GM12878 (cell line): Measurements from ENCODE around the gene CHRNA5. TPM values are rescaled to one million over a fixed set of nuclear protein-coding genes. Genes with fewer than 3 reads are reported as not detected.

ENCODE experiments used
- ATAC-seq: fragments of 200-7000 bp; cut with Tn5 transposase; 3 replicates; pipeline ENCODE4 v1.9.1; 2020; ENCODE audit warnings: mild to moderate bottlenecking, moderate library complexity
- BruUV-seq: library from RNA; stranded (reverse); fragments of 400-500 nt; replicated peaks from 2 replicates; lab custom pipeline; 2021; lab: Mats Ljungman, UMichigan
- CTCF ChIA-PET: fragments of 300-600 bp; sonication (Branson Sonifier 250); formaldehyde crosslinking; extraction: SDS; loops from one replicate; lab custom pipeline; 2021; ENCODE audit warnings: inconsistent platforms; lab: Yijun Ruan, JAX
- POLR2A ChIA-PET: fragments of 350-600 bp; formaldehyde crosslinking; extraction: SDS; loops from one replicate; lab custom pipeline; 2021; ENCODE audit warnings: inconsistent platforms; lab: Charles Lee
- RAD21 ChIA-PET: fragments of 300-600 bp; sonication (Branson Sonifier 250); formaldehyde crosslinking; loops from one replicate; lab custom pipeline; 2023; ENCODE audit warnings: antibody characterized with exemption; ENCODE audit not compliant: unreplicated experiment; lab: Charles Lee
- SMC1A ChIA-PET: fragments of 300-600 bp; sonication (Branson Sonifier 250); formaldehyde crosslinking; loops from one replicate; lab custom pipeline; 2023; ENCODE audit not compliant: unreplicated experiment, uncharacterized antibody; lab: Charles Lee
- DNase-seq: peaks from one replicate; pipeline ENCODE4 v3.0.0-alpha.2; 2011; ENCODE audit warnings: low read depth, low spot score
- FAIRE-seq: peaks from 3 replicates; lab custom pipeline; 2011; peaks lifted over from hg19 to GRCh38; lab: Jason Lieb, UNC
- H2AFZ ChIP-seq: 2 replicates; pipeline ENCODE4 v1.6.0; 2011; ENCODE audit warnings: low read depth, low read length, control low read depth; ENCODE audit not compliant: control insufficient read depth
- H3K27ac ChIP-seq: 2 replicates; pipeline ENCODE4 v1.5.1; 2011; ENCODE audit warnings: control low read depth; ENCODE audit not compliant: control insufficient read depth, insufficient read depth
- H3K27me3 ChIP-seq, 2 experiments: replicated peaks in 1 of 2; 2 replicates each; pipeline versions ENCODE4 v1.6.0 to v1.6.1; 2011; ENCODE audit warnings: low read length in 1 of 2; ENCODE audit not compliant: control insufficient read depth in 2 of 2, insufficient read depth in 2 of 2
- H3K36me3 ChIP-seq, 2 experiments: 2 replicates each; pipeline ENCODE4 v1.5.1; 2011; ENCODE audit warnings: low read length in 1 of 2; ENCODE audit not compliant: control insufficient read depth in 2 of 2, insufficient read depth in 2 of 2
- H3K4me1 ChIP-seq: 2 replicates; pipeline ENCODE4 v1.6.1; 2011; ENCODE audit warnings: mild to moderate bottlenecking, low read length, moderate library complexity, mixed read lengths; ENCODE audit not compliant: control insufficient read depth, insufficient read depth
- H3K4me2 ChIP-seq: 2 replicates; pipeline ENCODE4 v1.6.0; 2011; ENCODE audit warnings: control low read depth; ENCODE audit not compliant: control insufficient read depth, insufficient read depth
- H3K4me3 ChIP-seq: fragments of 200-600 bp; sonication (generic); 2 replicates; pipeline ENCODE4 v1.5.1; 2016
- H3K79me2 ChIP-seq: 2 replicates; pipeline ENCODE4 v1.6.0; 2011; ENCODE audit warnings: low read length; ENCODE audit not compliant: control insufficient read depth, insufficient read depth
- H3K9ac ChIP-seq: 2 replicates; pipeline ENCODE4 v1.8.0; 2011; ENCODE audit warnings: low read length, control low read depth, mixed read lengths; ENCODE audit not compliant: control insufficient read depth, insufficient read depth
- H3K9me3 ChIP-seq: replicated peaks from 3 replicates; pipeline ENCODE4 v1.5.1; 2011; ENCODE audit warnings: mild to moderate bottlenecking, low read length; ENCODE audit not compliant: control insufficient read depth, insufficient read depth
- H4K20me1 ChIP-seq: 2 replicates; pipeline ENCODE4 v1.6.0; 2011; ENCODE audit not compliant: control insufficient read depth, insufficient read depth
- CBFB ChIP-seq: IDR thresholded peaks from 2 replicates; pipeline ENCODE4 v1.6.1; 2016; ENCODE audit warnings: antibody characterized with exemption, low read depth
- CBX5 ChIP-seq: sonication (generic); IDR thresholded peaks from 2 replicates; pipeline ENCODE4 v1.6.1; 2016; ENCODE audit warnings: low read depth, moderate library complexity, mild to moderate bottlenecking, inconsistent platforms
- EGR1 ChIP-seq, 2 experiments: IDR thresholded peaks; 1 replicate in 1 of 2; 2 replicates in 1 of 2; pipeline ENCODE4 v1.6.1; 2011 to 2012; ENCODE audit warnings: low read depth in 2 of 2, low read length in 2 of 2, borderline replicate concordance in 1 of 2, mild to moderate bottlenecking in 1 of 2, moderate library complexity in 1 of 2
- HCFC1 ChIP-seq: fragments of 150-350 bp; IDR thresholded peaks from 2 replicates; pipeline ENCODE4 v1.6.1; 2014; ENCODE audit warnings: low read length
- LARP7 ChIP-seq: fragments of 450-650 bp; IDR thresholded peaks from 2 replicates; pipeline ENCODE4 v1.6.1; 2017; ENCODE audit warnings: mild to moderate bottlenecking
- MAX ChIP-seq: IDR thresholded peaks from 2 replicates; pipeline ENCODE4 v1.6.1; 2012; ENCODE audit warnings: low read depth, low read length, improper control_type of control experiment
- MTA3 ChIP-seq: IDR thresholded peaks from 2 replicates; pipeline ENCODE4 v1.6.1; 2012; ENCODE audit warnings: low read length, inconsistent platforms, borderline replicate concordance
- NR2C2 ChIP-seq: IDR thresholded peaks from 2 replicates; pipeline ENCODE4 v1.6.1; 2011; ENCODE audit warnings: borderline replicate concordance, low read depth; ENCODE audit not compliant: control insufficient read depth, insufficient read length
- PRDM15 ChIP-seq: fragments of 450-650 bp; formaldehyde crosslinking; IDR thresholded peaks from 2 replicates; pipeline ENCODE4 v1.4.0; 2020; ENCODE audit warnings: mild to moderate bottlenecking, moderate library complexity
- RAD51 ChIP-seq: fragments of 450-650 bp; IDR thresholded peaks from 2 replicates; pipeline ENCODE4 v1.6.1; 2016; ENCODE audit warnings: moderate library complexity, mild to moderate bottlenecking, inconsistent platforms
- RELA ChIP-seq: fragments of 450-650 bp; IDR thresholded peaks from 2 replicates; pipeline ENCODE4 v1.8.0; 2014; ENCODE audit warnings: borderline replicate concordance; ENCODE audit not compliant: partially characterized antibody
- SUZ12 ChIP-seq: fragments of 200-600 bp; sonication (generic); IDR thresholded peaks from one replicate; pipeline ENCODE4 v1.6.1; 2018; ENCODE audit warnings: antibody characterized with exemption, mild to moderate bottlenecking; ENCODE audit not compliant: unreplicated experiment
- USF1 ChIP-seq: IDR thresholded peaks from 2 replicates; pipeline ENCODE4 v1.6.1; 2011; ENCODE audit warnings: borderline replicate concordance, low read depth, mild to moderate bottlenecking, moderate library complexity, mixed read lengths, low read length; ENCODE audit not compliant: insufficient read depth; ENCODE audit errors: extremely low read length
- WRNIP1 ChIP-seq: IDR thresholded peaks from 2 replicates; pipeline ENCODE4 v1.6.1; 2011; ENCODE audit warnings: low read depth, low read length, improper control_type of control experiment, borderline replicate concordance
- WGBS: methylation state at CpG from one replicate; pipeline ENCODE4 v1.1.6; 2016; ENCODE audit warnings: low lambda C conversion rate; ENCODE audit not compliant: insufficient replicate concordance, insufficient coverage; ENCODE audit errors: missing lambda C conversion rate; 5-methylcytosine and 5-hydroxymethylcytosine counted together
- in situ Hi-C: fragments of 300-500 bp; cut with MboI; formaldehyde crosslinking; loops from 9 replicates; pipeline ENCODE4 v1.14.3; 2018; ENCODE audit warnings: mixed read lengths
- intact Hi-C: fragments of 100-400 bp; cut with micrococcal nuclease; formaldehyde crosslinking; loops from one replicate; pipeline ENCODE4 v1.14.2; 2022; ENCODE audit not compliant: unreplicated experiment
- polyA plus RNA-seq, 11 experiments: library from polyadenylated mRNA; depleted of rRNA in 4 of 11; unstranded in 6 of 11; stranded (reverse) in 5 of 11; fragments of >200 nt; fragmentation: Nextera tagmentation in 4 of 11; fragmentation: Illumina TruSeq in 1 of 11; extraction: Ambion mirVana in 4 of 11; extraction: Trizol in 1 of 11; gene quantifications; 1 replicate in 1 of 11; 2 replicates in 10 of 11; pipeline versions ENCODE4 v1.2.1 to v1.2.3, GENCODE V29; 2011 to 2016; ENCODE audit warnings: inconsistent platforms in 2 of 11, missing spikeins in 2 of 11, low read depth in 1 of 11
- total RNA-seq, 4 experiments: library from RNA; depleted of rRNA in 3 of 4; stranded (reverse); fragments of >200 nt in 3 of 4; fragmentation: Illumina TruSeq in 1 of 4; extraction: Trizol in 1 of 4; gene quantifications; 2 replicates each; pipeline versions ENCODE4 v1.2.1 to v1.2.3, GENCODE V29; 2013 to 2021

CHRNA5 gene
- total and polyA plus RNA-seq, 10 of the 15 experiments (the other 5 are each of a cell fraction or from before 2014, with no cell fraction given): 0.74 to 21.4 (median 12.7) TPM

- TF ChIP-seq MAX (no peak), NR2C2 (no peak), RELA (no peak), CBX5 (no peak), CBFB (no peak)
Measured at GRCh38 chr15:78605201-78605600, 39.9 kb downstream of the CHRNA5 start (continued).

GRCh38 chr15:78605680-78606079 lies 40.4 kb downstream of the CHRNA5 start:
- ChIA-PET SMC1A (no interaction called here), POLR2A (no interaction called here), CTCF (interaction anchor here (1.1 kb wide), 1 partner anchor 103 kb away, joined by 4 read pairs; no protein-coding TSS in a partner anchor), RAD21 (no interaction called here)
- in situ Hi-C loops: no loop called here
- Histone ChIP-seq H3K79me2 (no peaks in the 10 kb centered on the region), H3K4me1 (no peaks in the 10 kb centered on the region), H3K27me3 (no peaks in the 10 kb centered on the region), H3K9me3 (no peaks in the 10 kb centered on the region), H3K9ac (no peak overlapping the region), H2AFZ (no peak overlapping the region), H3K36me3 (no peaks in the 10 kb centered on the region), H3K4me3 (no peak overlapping the region), H3K4me2 (no peak overlapping the region), H3K27ac (no peak overlapping the region), H4K20me1 (no peaks in the 10 kb centered on the region)
- intact Hi-C loops: no loop called here
- no TSS peak for BruUV-seq
- no peak for ATAC-seq
- TF ChIP-seq LARP7: no peak
- TF ChIP-seq HCFC1: no peak
- TF ChIP-seq CBX5: no peak
- no peak for TF ChIP-seq MTA3
- no peak for TF ChIP-seq EGR1 (IDR thresholded peaks at IDR 0.05; ENCODE audit: borderline replicate concordance in 1 of 2, low read depth in 2 of 2, low read length in 2 of 2)
- no peak for TF ChIP-seq PRDM15
- no peak for TF ChIP-seq SUZ12
- TF ChIP-seq USF1: no peak
- no peak for TF ChIP-seq WRNIP1
- no peak for TF ChIP-seq RAD51
- no peak for DNase-seq
- 38% methylated on average over 4 of the region's 4 CpGs for WGBS
- FAIRE-seq: no peak
